ENCODE results near the gene SUMO1.

SUMO1 gene

GRCh38 chr2:202221873-202222272, 16.5 kb downstream of the SUMO1 start:
- Histone ChIP-seq H3K79me2 (ENCODE audit: insufficient read depth, low read depth) (peaks cover 56% of the 10 kb centered on the region), H2AFZ (ENCODE audit: low read depth) (no peak overlapping the region), H3K4me3 (IDR thresholded peaks at IDR 0.05; ENCODE audit: insufficient read depth, low read depth, low read length) (no peak overlapping the region), H3K4me1 (ENCODE audit: low read depth, poor library complexity, severe bottlenecking) (peaks cover 19% of the 10 kb centered on the region), H3K27ac (no peak overlapping the region; the same call in 1 of the 2 replicates), H4K20me1 (ENCODE audit: insufficient read depth) (no peaks in the 10 kb centered on the region), H3K9ac (no peak overlapping the region), H3K4me2 (no peak overlapping the region), H3K36me3 (ENCODE audit: insufficient read depth) (no peaks in the 10 kb centered on the region), H3K27me3 (ENCODE audit: insufficient read depth, low read depth) (no peaks in the 10 kb centered on the region)
- TF ChIP-seq CTCF (conservative IDR thresholded peaks at IDR 0.05; ENCODE audit: low read depth, low read length) = no peak

DNA sequence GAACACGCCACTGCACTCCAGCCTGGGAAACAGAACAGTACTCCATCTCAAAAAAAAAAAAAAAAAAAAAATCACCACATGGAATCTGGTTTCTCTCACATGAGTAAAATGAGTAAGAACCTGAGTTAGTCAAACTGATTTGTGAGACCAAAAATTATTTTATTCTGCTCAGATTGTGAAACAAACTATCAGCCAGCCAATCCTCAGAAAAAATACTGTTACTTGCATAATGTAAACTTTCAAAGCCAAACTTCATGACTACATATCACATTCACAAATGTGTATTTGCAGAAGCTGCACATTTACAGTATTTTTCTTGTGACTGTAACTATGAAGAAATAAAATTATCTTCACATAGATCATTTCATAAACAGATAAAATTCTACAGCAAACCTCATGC, 23.2 kb downstream of the SUMO1 start:
- Histone ChIP-seq H3K9ac (no peak overlapping the region), H3K4me2 (no peak overlapping the region), H2AFZ (ENCODE audit: low read depth) (no peak overlapping the region), H3K4me1 (ENCODE audit: low read depth, poor library complexity, severe bottlenecking) (no peaks in the 10 kb centered on the region), H3K79me2 (ENCODE audit: insufficient read depth, low read depth) (peaks cover 5% of the 10 kb centered on the region; the same call in 1 of the 2 replicates), H3K36me3 (ENCODE audit: insufficient read depth) (no peaks in the 10 kb centered on the region), H4K20me1 (ENCODE audit: insufficient read depth) (no peaks in the 10 kb centered on the region), H3K27ac (no peak overlapping the region), H3K27me3 (ENCODE audit: insufficient read depth, low read depth) (no peaks in the 10 kb centered on the region), H3K4me3 (IDR thresholded peaks at IDR 0.05; ENCODE audit: insufficient read depth, low read depth, low read length) (no peak overlapping the region)
- no peak for TF ChIP-seq CTCF (conservative IDR thresholded peaks at IDR 0.05; ENCODE audit: low read depth, low read length)

GRCh38 chr2:202208526-202208925, 29.9 kb downstream of the SUMO1 start:
- Histone ChIP-seq H3K36me3 (ENCODE audit: insufficient read depth) (no peaks in the 10 kb centered on the region), H3K4me3 (IDR thresholded peaks at IDR 0.05; ENCODE audit: insufficient read depth, low read depth, low read length) (no peak overlapping the region), H3K27ac (no peak overlapping the region), H3K4me2 (no peak overlapping the region), H3K9ac (no peak overlapping the region), H3K79me2 (ENCODE audit: insufficient read depth, low read depth) (no peaks in the 10 kb centered on the region), H3K4me1 (ENCODE audit: low read depth, poor library complexity, severe bottlenecking) (no peaks in the 10 kb centered on the region), H2AFZ (ENCODE audit: low read depth) (no peak overlapping the region), H3K27me3 (ENCODE audit: insufficient read depth, low read depth) (no peaks in the 10 kb centered on the region), H4K20me1 (ENCODE audit: insufficient read depth) (no peaks in the 10 kb centered on the region)
- TF ChIP-seq CTCF (conservative IDR thresholded peaks at IDR 0.05; ENCODE audit: low read depth, low read length) = no peak

DNA sequence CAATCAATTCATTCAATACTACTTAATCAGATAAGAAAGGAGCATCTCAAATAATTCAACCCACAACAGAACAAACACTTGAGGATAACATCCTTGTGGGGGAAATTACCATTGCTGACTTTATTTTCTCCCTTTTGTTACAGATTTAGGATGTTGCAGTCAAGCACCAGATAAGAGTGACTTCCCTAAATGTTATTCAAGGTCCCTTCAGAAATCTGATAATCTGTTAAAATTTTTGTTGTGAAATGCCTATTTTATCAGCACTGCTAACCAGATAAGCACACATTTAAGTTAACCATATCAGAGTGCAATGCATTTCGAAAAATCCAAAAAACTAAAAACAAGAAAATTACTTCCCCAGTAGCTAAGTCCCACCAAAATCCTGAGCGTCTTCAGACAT, 33.5 kb downstream of the SUMO1 start:
- Histone ChIP-seq H3K27ac (no peak overlapping the region), H3K4me1 (ENCODE audit: low read depth, poor library complexity, severe bottlenecking) (no peaks in the 10 kb centered on the region), H3K9ac (no peak overlapping the region), H3K4me3 (IDR thresholded peaks at IDR 0.05; ENCODE audit: insufficient read depth, low read depth, low read length) (no peak overlapping the region), H3K4me2 (no peak overlapping the region), H3K36me3 (ENCODE audit: insufficient read depth) (no peaks in the 10 kb centered on the region), H3K27me3 (ENCODE audit: insufficient read depth, low read depth) (no peaks in the 10 kb centered on the region), H2AFZ (ENCODE audit: low read depth) (no peak overlapping the region), H4K20me1 (ENCODE audit: insufficient read depth) (no peaks in the 10 kb centered on the region), H3K79me2 (ENCODE audit: insufficient read depth, low read depth) (no peaks in the 10 kb centered on the region)
- TF ChIP-seq CTCF (conservative IDR thresholded peaks at IDR 0.05; ENCODE audit: low read depth, low read length) = no peak

All from KMS-11 (cell line).